Measurements from ENCODE around the gene ACACB. TPM values are rescaled to one million over a fixed set of nuclear protein-coding genes. Genes with fewer than 3 reads are reported as not detected.

ACACB gene
- total and polyA plus RNA-seq, 2 experiments from 2014 or later, result 6.2 to 15.4 TPM

- TF ChIP-seq ZNF462 (CRISPR knock-in tag; IDR thresholded peaks at IDR 0.05), result no peak
- TF ChIP-seq JUNB (IDR thresholded peaks at IDR 0.05; ENCODE audit: unreplicated experiment), result no peak
- TF ChIP-seq NANOG (IDR thresholded peaks at IDR 0.05; ENCODE audit: borderline replicate concordance), result no peak
- TF ChIP-seq EZH2 (IDR thresholded peaks at IDR 0.05; ENCODE audit: low read depth, unreplicated experiment), result no peak
- TF ChIP-seq CREB1 (CRISPR knock-in tag; IDR thresholded peaks at IDR 0.05; ENCODE audit: low read depth), result no peak
- TF ChIP-seq CTCF (conservative IDR thresholded peaks at IDR 0.05; ENCODE audit: low read depth in 2 of 2), result no peak
- no peak for TF ChIP-seq ZNF331 (CRISPR knock-in tag; IDR thresholded peaks at IDR 0.05; ENCODE audit: low read depth)
These were observed 23.8 kb upstream of the ACACB start (continued) for GRCh38 chr12:109092497-109093021.

Measured in GM23338 (cell line).